NCI-H128 (cell line): Measurements from ENCODE around the gene MTMR3.
A peak's percentile ranks its signal among the peaks of the same experiment; 100 is the strongest.

Experiments used
- DNase-seq: peaks from one replicate; lab custom pipeline; 2025; ENCODE audit not compliant: unreplicated experiment; lab: John Stamatoyannopoulos, UW

The MTMR3 gene

GRCh38 chr22:30023099-30023660 is 140.2 kb downstream of the MTMR3 start:
- DNase-seq, result no peak

DNA sequence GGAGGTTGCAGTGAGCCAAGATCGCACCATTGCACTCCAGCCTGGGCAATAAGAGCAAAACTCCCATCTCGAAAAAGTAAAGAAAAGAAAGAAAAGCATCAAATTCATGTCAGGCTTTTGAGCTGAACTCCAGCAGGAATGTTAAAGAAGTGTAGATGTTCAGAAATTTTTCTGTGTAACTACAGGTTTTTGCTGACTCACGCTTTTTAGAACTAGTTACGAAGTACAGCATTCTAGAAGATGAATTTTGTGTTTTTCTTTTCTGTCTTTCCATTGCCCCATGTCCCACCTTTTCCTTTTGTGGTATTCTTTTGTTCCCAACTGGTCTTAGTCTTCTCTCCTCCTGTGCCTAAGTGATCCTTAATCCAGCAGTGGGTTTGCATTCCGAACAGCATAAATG is 141.3 kb downstream of the MTMR3 start:
- no peak for DNase-seq

GRCh38 chr22:30025221-30025620 is 142.2 kb downstream of the MTMR3 start:
- no peak for DNase-seq

DNA sequence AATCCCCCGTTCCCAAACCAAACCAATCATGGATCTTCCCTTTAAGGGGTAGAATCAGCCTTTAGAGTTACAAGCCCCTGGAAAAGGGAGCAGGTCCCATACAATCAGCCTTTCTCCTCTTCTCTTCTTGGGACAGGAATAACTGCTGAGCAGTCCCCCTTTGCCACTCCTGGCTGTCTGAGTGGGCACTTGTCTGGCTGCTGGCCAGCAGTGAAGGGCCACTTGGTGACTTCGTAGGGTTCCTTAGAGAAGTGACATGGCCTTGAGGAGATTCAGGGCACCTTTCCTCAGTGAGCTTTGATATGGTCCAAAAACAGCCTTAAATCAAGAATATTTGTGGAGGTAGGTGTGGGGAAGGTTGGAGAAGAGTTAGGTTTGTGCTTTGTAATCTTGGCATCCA is 143.8 kb downstream of the MTMR3 start:
- no peak for DNase-seq

GRCh38 chr22:30027169-30027568 is 144.2 kb downstream of the MTMR3 start:
- DNase-seq, result no peak

GRCh38 chr22:30027791-30028190 is 144.8 kb downstream of the MTMR3 start:
- DNase-seq, result no peak

GRCh38 chr22:30028731-30029130 is 145.8 kb downstream of the MTMR3 start:
- DNase-seq, result no peak

DNA sequence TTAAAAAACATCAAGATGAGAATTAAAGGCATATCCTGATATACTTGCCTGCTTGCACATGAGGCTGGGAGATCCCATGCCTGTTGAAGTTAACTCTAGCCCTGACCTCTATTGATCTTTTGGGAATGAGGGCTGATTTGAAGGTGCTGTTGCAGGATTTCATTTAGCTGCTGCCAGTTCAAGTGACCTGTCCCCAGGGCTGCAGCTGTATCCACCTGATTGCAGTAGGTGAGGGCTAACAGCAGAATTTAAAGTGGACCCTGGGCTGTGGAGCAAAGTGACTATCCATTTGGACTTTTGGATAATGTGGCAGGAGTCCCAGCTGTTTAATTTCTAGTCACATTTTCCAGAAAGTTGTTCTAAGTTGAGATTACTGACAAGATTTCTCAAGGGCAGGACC is 146.5 kb downstream of the MTMR3 start:
- DNase-seq, result no peak

DNA sequence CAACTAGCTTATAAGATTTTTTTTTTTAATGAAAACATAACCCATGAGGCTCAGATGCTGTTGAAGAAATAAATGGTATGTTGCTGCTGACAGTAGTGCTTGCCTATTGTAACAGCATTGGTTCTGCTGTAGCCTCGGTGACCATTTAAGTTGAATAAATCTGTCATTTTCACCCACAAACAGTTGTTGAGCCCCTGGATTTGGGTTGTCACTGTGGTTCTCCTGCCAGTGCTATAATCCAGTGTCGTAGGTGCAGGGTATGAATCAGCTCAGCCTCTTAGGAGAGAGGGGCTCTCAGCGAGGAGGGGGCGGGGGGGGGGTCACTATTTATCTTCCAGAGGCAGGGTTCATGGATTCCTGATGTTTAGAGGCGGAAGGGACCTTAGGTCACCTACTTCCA is 147.4 kb downstream of the MTMR3 start:
- DNase-seq, result no peak

DNA sequence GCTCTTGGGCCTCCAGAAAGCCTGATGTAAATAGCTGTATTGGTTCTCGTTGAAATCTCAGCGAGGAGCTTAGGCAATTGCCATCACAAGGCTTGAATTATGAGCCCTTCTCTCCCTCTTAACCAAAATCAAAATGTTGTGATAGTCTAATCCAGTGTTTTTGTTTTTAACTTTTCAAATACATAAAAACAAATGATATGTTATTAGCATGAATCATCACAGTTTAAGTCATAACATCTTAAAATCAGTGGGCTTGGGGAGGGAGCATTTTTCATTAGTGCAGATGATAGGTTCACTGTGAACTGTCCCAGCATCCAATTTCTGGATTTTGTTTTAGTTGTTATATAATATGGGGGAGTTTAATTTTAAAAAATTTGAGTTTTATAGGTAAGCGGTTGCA is 148.4 kb downstream of the MTMR3 start:
- DNase-seq, result no peak

- DNase-seq, result no peak
Observed at GRCh38 chr22:30031764-30032455, 148.9 kb downstream of the MTMR3 start.

GRCh38 chr22:30033137-30033536 is 150.2 kb downstream of the MTMR3 start:
- DNase-seq, result no peak

DNA sequence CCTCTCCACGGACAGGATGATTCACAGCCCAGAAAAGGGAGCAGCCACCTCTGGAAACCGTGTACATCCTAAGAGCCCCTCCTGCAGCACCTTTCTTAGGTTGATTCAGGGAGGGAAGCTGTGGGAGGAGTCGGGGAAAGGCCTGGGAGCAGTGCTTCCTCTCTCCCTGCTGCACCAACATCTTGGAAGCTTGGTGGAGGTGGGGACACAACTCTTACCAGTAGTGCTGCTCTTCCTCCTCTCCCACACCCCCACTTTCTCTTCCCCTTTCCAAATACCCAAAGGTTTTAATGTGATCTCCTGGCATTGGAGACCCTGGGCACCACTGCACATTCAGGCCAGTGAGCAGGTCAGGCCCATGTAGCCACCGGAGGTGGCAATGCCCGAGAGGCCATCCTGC is 150.9 kb downstream of the MTMR3 start:
- no peak for DNase-seq

- no peak for DNase-seq
Observed at GRCh38 chr22:30036656-30037055, 153.7 kb downstream of the MTMR3 start.

GRCh38 chr22:30038219-30038618 is 155.2 kb downstream of the MTMR3 start:
- DNase-seq, result no peak

- DNase-seq, result no peak
Observed at GRCh38 chr22:30040499-30041260, 157.7 kb downstream of the MTMR3 start.

- no peak for DNase-seq
Observed at GRCh38 chr22:30041475-30041874, 158.5 kb downstream of the MTMR3 start.

DNA sequence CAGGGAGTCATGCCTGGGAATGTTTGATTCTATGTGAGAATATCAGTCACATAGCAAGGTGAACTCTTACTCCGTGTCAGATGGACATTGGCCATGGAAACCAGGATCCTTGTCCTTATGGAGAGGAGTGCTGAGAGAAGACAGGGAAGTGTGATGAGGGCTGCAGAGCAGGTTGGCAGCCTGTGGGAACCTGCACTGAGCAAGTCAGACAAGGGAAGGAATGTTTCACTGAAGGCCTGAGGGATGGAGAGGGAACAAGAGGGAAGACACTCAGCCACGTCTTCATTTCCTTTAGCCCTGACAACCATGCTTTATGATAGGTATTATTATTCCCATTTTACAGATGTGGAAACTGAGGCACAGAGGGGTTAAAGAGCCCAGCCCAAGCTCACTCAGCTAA is 158.9 kb downstream of the MTMR3 start:
- no peak for DNase-seq

DNA sequence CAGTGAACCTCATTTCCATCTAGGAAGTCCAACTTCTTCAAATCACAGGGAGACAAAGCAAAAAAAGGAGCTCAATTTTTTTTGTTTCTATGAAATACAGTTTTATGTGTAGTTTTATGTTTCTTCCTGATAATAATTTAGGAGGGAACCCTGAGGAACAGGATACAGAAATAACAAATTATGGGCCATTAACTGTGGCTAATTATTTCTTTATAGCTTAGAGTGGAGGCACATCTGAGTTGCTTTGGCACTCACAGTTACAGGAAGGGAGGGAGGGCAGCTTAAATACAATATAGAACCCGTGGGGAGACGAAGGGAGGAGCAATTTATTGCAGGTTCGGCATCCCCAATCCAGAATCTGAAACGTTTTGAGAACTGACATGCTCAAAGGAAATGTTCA is 160.2 kb downstream of the MTMR3 start:
- no peak for DNase-seq

- peak; percentile 4 for DNase-seq
Observed at GRCh38 chr22:30044369-30044768, 161.4 kb downstream of the MTMR3 start.

GRCh38 chr22:30044881-30045493 is 162.0 kb downstream of the MTMR3 start:
- DNase-seq, result no peak

GRCh38 chr22:30045494-30045887 is 162.5 kb downstream of the MTMR3 start:
- DNase-seq, result no peak
